ENCODE measurements around the gene IKBKE. TPM values are rescaled to one million over a fixed set of nuclear protein-coding genes. Genes with fewer than 3 reads are reported as not detected.

The IKBKE gene
- total and polyA plus RNA-seq, 2 experiments from 2014 or later = 24.7 to 27.0 TPM

DNA sequence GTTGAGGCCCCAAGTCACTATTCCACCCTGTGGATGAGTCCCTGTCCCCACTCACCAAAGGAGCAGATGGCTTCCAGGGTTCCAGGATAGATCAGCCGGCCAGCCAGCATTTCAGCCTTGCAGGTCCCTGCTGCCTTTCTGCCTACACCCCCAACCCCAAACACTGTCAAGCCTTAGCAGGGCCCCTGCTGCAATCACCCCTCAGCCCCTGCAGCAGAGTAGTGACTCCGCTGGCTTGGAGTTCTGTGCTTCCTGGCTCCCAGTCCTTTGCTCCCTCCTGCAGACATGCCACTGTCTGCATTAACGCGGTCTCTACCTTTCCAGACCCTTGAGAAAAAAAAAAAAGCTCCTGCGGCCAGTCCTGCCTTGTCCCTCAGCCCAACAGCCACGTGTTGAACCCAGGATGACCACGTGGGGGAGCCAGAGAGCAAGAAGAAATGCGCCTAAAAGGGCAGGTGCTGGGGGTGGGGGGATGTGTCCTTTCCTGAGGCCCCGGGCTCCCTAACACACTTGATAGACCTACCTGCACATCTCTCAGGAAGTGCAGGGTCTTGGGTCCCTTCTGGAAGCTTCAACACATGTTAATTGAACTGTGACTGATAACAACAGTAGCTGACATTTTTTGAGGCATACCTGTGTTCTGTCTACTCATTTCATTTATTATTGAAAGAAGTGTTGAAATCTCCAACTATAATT, 74.4 kb downstream of the IKBKE start:
- no peaks in the 10 kb centered on the region for H3K36me3 ChIP-seq
- TF ChIP-seq, protein P1, sequence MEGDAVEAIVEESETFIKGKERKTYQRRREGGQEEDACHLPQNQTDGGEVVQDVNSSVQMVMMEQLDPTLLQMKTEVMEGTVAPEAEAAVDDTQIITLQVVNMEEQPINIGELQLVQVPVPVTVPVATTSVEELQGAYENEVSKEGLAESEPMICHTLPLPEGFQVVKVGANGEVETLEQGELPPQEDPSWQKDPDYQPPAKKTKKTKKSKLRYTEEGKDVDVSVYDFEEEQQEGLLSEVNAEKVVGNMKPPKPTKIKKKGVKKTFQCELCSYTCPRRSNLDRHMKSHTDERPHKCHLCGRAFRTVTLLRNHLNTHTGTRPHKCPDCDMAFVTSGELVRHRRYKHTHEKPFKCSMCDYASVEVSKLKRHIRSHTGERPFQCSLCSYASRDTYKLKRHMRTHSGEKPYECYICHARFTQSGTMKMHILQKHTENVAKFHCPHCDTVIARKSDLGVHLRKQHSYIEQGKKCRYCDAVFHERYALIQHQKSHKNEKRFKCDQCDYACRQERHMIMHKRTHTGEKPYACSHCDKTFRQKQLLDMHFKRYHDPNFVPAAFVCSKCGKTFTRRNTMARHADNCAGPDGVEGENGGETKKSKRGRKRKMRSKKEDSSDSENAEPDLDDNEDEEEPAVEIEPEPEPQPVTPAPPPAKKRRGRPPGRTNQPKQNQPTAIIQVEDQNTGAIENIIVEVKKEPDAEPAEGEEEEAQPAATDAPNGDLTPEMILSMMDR (IDR thresholded peaks at IDR 0.05; ENCODE audit: low read depth, low read length) = peak; percentile 91
- peak; percentile 57 to 82 for DNase-seq (ENCODE audit: low read depth in 1 of 2, low spot score in 1 of 2)

GRCh38 chr1:206545351-206545750, 75.1 kb downstream of the IKBKE start:
- TF ChIP-seq, protein P1 (IDR thresholded peaks at IDR 0.05; ENCODE audit: low read depth, low read length) = no peak
- DNase-seq (ENCODE audit: low read depth in 1 of 2, low spot score in 1 of 2) = no peak
- no peaks in the 10 kb centered on the region for H3K27me3 ChIP-seq
- H3K4me1 ChIP-seq (ENCODE audit: low read depth) = peaks cover 3% of the 10 kb centered on the region
- no peak overlapping the region for H3K4me3 ChIP-seq
- H3K36me3 ChIP-seq = no peaks in the 10 kb centered on the region
- H3K9me3 ChIP-seq (ENCODE audit: low read depth) = no peaks in the 10 kb centered on the region
- H3K27ac ChIP-seq = no peak overlapping the region

More for the DNA sequence above, 74.4 kb downstream of the IKBKE start:
- Histone ChIP-seq H3K27me3 (no peaks in the 10 kb centered on the region), H3K4me3 (no peak overlapping the region), H3K9me3 (ENCODE audit: low read depth) (no peaks in the 10 kb centered on the region), H3K4me1 (ENCODE audit: low read depth) (peaks cover 3% of the 10 kb centered on the region), H3K27ac (no peak overlapping the region)

Other genes starting within 250 kb of the IKBKE start
- gene RASSF5, start 37.1 kb downstream of the IKBKE start, total RNA-seq = 45.3 and 50.7 TPM in 2 replicates
- gene RASSF5, start 37.1 kb downstream of the IKBKE start, polyA plus RNA-seq = 40.9 and 42.0 TPM in 2 replicates
- gene EIF2D, start 142.0 kb downstream of the IKBKE start, total RNA-seq = 46.1 and 67.2 TPM in 2 replicates
- 44.7 and 45.7 TPM in 2 replicates for gene EIF2D, start 142.0 kb downstream of the IKBKE start, polyA plus RNA-seq
- gene DYRK3, start 165.1 kb downstream of the IKBKE start, total RNA-seq = 14.1 and 21.2 TPM in 2 replicates
- 8.4 and 16.6 TPM in 2 replicates for gene DYRK3, start 165.1 kb downstream of the IKBKE start, polyA plus RNA-seq
- gene MAPKAPK2, start 214.4 kb downstream of the IKBKE start, total RNA-seq = 99.4 and 117 TPM in 2 replicates
- gene MAPKAPK2, start 214.4 kb downstream of the IKBKE start, polyA plus RNA-seq = 31.4 and 37.1 TPM in 2 replicates